ENCODE results near the gene AOC2.

AOC2 gene

GRCh38 chr17:42844271-42844670 is at the start of gene AOC2:
TSS of gene AOC2 (plus strand) at chr17:42844580. CDS start at chr17:42844627, 47 bp downstream.
- DNase-seq (ENCODE audit: low spot score) = no peak

GRCh38 chr17:42795061-42795460 is 49.3 kb upstream of the AOC2 start:
- DNase-seq (ENCODE audit: low spot score) = no peak

- no peak for DNase-seq (ENCODE audit: low spot score)
These were observed 48.9 kb upstream of the AOC2 start for GRCh38 chr17:42795465-42795864.

GRCh38 chr17:42796066-42796758 is 48.2 kb upstream of the AOC2 start:
- no peak for DNase-seq (ENCODE audit: low spot score)

- no peak for DNase-seq (ENCODE audit: low spot score)
These were observed 47.0 kb upstream of the AOC2 start for GRCh38 chr17:42797067-42798007.

- DNase-seq (ENCODE audit: low spot score) = no peak
These were observed 46.4 kb upstream of the AOC2 start for GRCh38 chr17:42798011-42798382.

- DNase-seq (ENCODE audit: low spot score) = peak; percentile 87
These were observed 45.7 kb upstream of the AOC2 start, which contains the start of the genes CNTD1 and COA3 for GRCh38 chr17:42798383-42799380. TSS of gene CNTD1 (plus strand) at chr17:42798861. CDS start at chr17:42799068, 207 bp downstream. TSS of gene COA3 (minus strand) at chr17:42798704. CDS start at chr17:42798681, 23 bp downstream.

GRCh38 chr17:42803074-42803883 is 41.1 kb upstream of the AOC2 start:
- DNase-seq (ENCODE audit: low spot score) = no peak

GRCh38 chr17:42804918-42805367 is 39.4 kb upstream of the AOC2 start:
- DNase-seq (ENCODE audit: low spot score) = no peak

- no peak for DNase-seq (ENCODE audit: low spot score)
These were observed 38.1 kb upstream of the AOC2 start for GRCh38 chr17:42806249-42806648.

GRCh38 chr17:42809250-42809649 is 35.1 kb upstream of the AOC2 start:
- DNase-seq (ENCODE audit: low spot score) = no peak

GRCh38 chr17:42814633-42815399 is 29.6 kb upstream of the AOC2 start:
- DNase-seq (ENCODE audit: low spot score) = no peak

- no peak for DNase-seq (ENCODE audit: low spot score)
These were observed 26.5 kb upstream of the AOC2 start for GRCh38 chr17:42817866-42818265.

- no peak for DNase-seq (ENCODE audit: low spot score)
These were observed 26.0 kb upstream of the AOC2 start for GRCh38 chr17:42818379-42818778.

GRCh38 chr17:42819939-42820535 is 24.3 kb upstream of the AOC2 start:
- peak; percentile 77 for DNase-seq (ENCODE audit: low spot score)

- no peak for DNase-seq (ENCODE audit: low spot score)
These were observed 23.2 kb upstream of the AOC2 start for GRCh38 chr17:42821176-42821575.

GRCh38 chr17:42827472-42827871 is 16.9 kb upstream of the AOC2 start:
- DNase-seq (ENCODE audit: low spot score) = no peak

- DNase-seq (ENCODE audit: low spot score) = no peak
These were observed 13.4 kb upstream of the AOC2 start for GRCh38 chr17:42830971-42831370.

GRCh38 chr17:42832213-42832933 is 12.0 kb upstream of the AOC2 start:
- DNase-seq (ENCODE audit: low spot score) = no peak
